ENCODE data around the gene BNIP2.

BNIP2 gene

DNA sequence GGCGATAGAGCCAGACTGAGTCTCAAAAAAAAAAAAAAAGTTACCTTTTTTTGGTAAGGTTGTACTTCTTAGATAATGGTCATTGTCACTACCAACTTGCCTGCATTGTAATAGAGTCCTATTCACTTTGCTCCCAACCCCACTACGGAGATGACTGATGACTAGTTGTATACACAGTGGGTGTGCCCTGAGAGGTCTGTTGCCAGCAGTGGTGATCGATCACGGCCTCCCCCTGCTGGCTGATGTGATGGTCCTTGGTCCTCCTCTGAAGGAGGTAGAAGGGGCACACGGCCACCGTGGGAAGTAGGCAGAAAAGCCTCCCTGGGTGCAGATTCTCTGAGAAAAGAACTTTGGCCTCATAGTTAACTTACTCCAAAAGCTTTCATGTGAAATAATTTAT lies 66.8 kb downstream of the BNIP2 start:
- peak; percentile 35 for DNase-seq

- no peak for DNase-seq
Measured at GRCh38 chr15:59618406-59618805, 70.7 kb downstream of the BNIP2 start.

GRCh38 chr15:59616379-59616778 lies 72.7 kb downstream of the BNIP2 start:
- no peak for DNase-seq

GRCh38 chr15:59615661-59616060 lies 73.5 kb downstream of the BNIP2 start:
- no peak for DNase-seq

DNA sequence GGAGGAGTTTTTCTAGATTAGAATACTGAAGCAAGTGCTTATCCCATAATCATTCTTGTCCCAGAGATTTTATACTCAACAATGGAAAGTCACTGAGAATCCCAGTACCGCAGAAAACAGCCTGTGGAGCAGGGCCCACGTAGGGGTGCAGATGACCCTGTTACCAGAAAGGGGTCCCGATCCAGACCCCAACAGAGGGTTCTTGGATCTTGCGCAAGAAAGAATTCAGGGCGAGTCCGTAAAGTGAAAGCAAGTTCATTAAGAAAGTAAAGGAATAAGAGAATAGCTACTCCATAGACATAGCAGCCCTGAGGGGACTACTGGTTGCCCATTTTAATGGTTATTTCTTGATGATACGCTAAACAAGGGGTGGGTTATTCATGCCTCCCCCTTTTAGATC lies 75.0 kb downstream of the BNIP2 start:
- DNase-seq: no peak

- DNase-seq: peak; percentile 5
Measured at GRCh38 chr15:59611276-59612260, 77.6 kb downstream of the BNIP2 start, which contains the start of gene GCNT3. Gene GCNT3, plus strand, starts transcription at chr15:59611783. Its CDS starts 6,456 bp downstream, at chr15:59618239.

DNA sequence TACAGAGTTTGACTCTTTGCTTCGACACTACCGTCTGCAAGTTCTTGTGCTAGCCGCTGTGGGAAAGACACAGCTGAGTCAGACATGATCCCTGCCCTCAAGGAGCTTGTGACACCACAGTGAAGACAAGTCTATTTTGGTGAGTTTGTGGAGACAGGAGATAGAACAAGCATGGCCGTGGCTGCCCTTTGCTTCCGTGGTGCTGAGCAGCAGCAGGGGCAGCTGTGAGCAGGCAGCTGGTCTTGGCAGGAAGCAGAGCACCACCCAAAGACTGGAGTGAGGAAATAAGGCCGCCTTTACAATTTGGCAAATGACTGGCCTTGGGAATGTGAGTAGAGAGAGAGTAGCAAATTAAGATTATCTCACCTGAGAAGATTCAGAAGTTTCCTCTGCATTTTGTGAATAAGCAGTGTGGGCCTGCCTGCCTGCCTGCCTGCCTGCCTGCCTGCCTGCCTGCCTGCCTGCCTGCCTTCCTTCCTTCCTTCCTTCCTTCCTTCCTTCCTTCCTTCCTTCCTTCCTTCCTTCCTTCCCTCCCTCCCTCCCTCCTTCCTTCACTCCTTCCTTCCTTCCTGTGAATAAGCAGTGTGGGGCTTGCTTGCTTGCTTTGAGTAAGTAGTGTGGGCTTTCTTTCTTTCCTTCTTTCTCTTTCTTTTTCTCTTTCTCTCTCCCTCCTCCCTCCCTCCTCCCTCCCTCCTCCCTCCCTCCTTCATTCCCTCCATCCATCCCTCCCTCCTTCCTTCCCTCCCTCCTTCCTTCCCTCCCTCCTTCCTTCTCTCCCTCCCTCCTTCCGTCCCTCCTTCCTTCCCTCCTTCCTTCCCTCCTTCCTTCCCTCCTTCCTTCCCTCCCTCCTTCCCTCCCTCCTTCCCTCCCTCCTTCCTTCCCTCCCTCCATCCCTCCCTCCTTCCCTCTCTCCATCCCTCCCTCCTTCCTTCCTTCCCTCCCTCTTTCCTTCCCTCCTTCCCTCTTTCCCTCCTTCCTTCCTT lies 79.1 kb downstream of the BNIP2 start:
- no peak for DNase-seq

Data from fibroblast of skin of right biceps (primary cell).